Activated naive CD8-positive, alpha-beta T cell treated with anti-CD3 and anti-CD28 coated beads for 36 hours (primary cell): ENCODE results near the gene CHDH. TPM values are rescaled to one million over a fixed set of nuclear protein-coding genes. Genes with fewer than 3 reads are reported as not detected.

Experiments used
- total RNA-seq, 2 experiments: library from RNA; stranded (reverse); gene quantifications; one replicate each; pipeline ENCODE4 v1.2.3, GENCODE V29; 2021

The CHDH gene
- total RNA-seq, 2 experiments from 2014 or later: 0.08 to 0.10 TPM

Other genes starting within 250 kb of the CHDH start
- not detected for gene IL17RB, start 149 bp upstream of the CHDH start, total RNA-seq
- gene ACTR8, start 35.7 kb upstream of the CHDH start, total RNA-seq: 10 to 100 TPM; 29.8 to 29.9 TPM
- gene SELENOK, start 45.4 kb upstream of the CHDH start, total RNA-seq: 10 to 100 TPM; 42.2 to 45.3 TPM